Activated naive CD4-positive, alpha-beta T cell treated with anti-CD3 and anti-CD28 coated beads for 36 hours (primary cell): ENCODE results near the gene CDKN2B-AS1. TPM values are rescaled to one million over a fixed set of nuclear protein-coding genes. Genes with fewer than 3 reads are reported as not detected.
A peak's percentile ranks its signal among the peaks of the same experiment; 100 is the strongest.

Experiments
- CTCF ChIA-PET: fragments of 350-600 bp; sonication (Branson Sonifier 250); formaldehyde crosslinking; loops from one replicate; lab custom pipeline; 2021; ENCODE audit warnings: antibody characterized with exemption; lab: Charles Lee
- DNase-seq: peaks from one replicate; pipeline ENCODE4 v3.0.0-alpha.2; 2020
- H3K27ac Mint-ChIP-seq: one replicate; pipeline ENCODE4 v1.8.0; 2021; ENCODE audit warnings: mild to moderate bottlenecking, mixed read lengths
- H3K27me3 Mint-ChIP-seq: one replicate; pipeline ENCODE4 v1.8.0; 2021; ENCODE audit warnings: low read depth, mixed read lengths
- H3K36me3 Mint-ChIP-seq: one replicate; pipeline ENCODE4 v1.8.0; 2021; ENCODE audit warnings: low read depth, mixed read lengths
- H3K4me1 Mint-ChIP-seq: one replicate; pipeline ENCODE4 v1.8.0; 2021; ENCODE audit warnings: low read depth, mixed read lengths
- H3K4me3 Mint-ChIP-seq: one replicate; pipeline ENCODE4 v1.8.0; 2021; ENCODE audit warnings: mild to moderate bottlenecking, moderate library complexity, mixed read lengths
- H3K9me3 Mint-ChIP-seq: one replicate; pipeline ENCODE4 v1.8.0; 2021; ENCODE audit warnings: mixed read lengths
- intact Hi-C: fragments of 100-400 bp; cut with micrococcal nuclease; formaldehyde crosslinking; loops from one replicate; pipeline ENCODE4 v1.15.1; 2023
- total RNA-seq, 2 experiments: library from RNA; stranded (reverse); gene quantifications; one replicate each; pipeline ENCODE4 v1.2.3, GENCODE V29; 2021

CDKN2B-AS1 gene
- total RNA-seq, 2 experiments from 2014 or later: 0.24 TPM; not detected in 1

GRCh38 chr9:21969011-21969940 lies 25.3 kb upstream of the CDKN2B-AS1 start:
- Mint-ChIP-seq H3K9me3 (peaks cover 9% of the 10 kb centered on the region), H3K4me3 (no peak overlapping the region), H3K27me3 (peaks cover 86% of the 10 kb centered on the region), H3K27ac (no peak overlapping the region), H3K36me3 (peaks cover 9% of the 10 kb centered on the region), H3K4me1 (peaks cover 22% of the 10 kb centered on the region)
- no peak for DNase-seq
- CTCF ChIA-PET: interaction anchor here (2.5 kb wide), 1 partner anchor 38 kb away, joined by 10 read pairs; no protein-coding TSS in a partner anchor
- intact Hi-C loops: loop anchor here (5.0 kb wide), 1 partner anchor 1122 kb away; no protein-coding TSS in a partner anchor

DNA sequence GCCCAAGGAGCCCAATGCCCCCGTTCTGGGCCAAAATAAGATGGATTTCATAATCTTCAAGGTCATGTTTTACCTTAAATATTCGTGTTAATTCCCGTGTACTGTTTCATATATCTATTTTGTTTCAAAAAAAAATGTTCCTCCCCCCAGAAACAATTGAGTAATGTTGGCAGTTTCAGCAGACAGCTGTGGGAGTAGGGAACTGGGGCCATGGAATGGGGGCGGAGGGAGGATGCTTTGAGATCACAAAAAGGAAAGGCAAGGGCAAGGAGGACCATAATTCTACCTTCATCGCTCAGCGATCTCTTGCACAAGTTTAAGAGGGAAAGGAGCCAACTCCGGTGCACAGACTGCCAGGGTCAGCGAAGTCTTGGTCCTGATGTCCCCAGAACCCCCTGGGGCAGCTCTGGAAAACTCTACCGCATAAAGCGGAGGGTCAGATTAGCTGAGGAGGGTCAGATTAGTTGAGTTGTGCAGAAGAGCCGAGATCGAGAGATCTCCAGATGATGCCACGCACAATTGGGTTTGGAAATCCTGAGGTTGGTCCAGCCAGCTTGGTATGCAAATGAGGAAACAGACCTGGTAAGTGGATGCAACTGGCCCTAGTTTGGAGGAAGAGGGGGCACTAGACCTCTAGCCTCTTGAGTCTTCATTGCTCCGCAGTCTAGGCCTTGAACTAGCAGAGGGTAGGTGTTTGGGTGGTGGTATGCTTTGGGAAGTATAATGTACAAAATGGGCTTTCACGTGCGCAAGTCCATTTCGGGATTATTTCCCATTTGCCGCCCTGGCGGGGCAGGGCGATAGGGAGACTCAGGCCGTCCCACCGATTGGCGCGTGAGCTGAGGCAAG lies 24.4 kb upstream of the CDKN2B-AS1 start:
- peaks cover 9% of the 10 kb centered on the region for H3K9me3 Mint-ChIP-seq
- peaks cover 9% of the 10 kb centered on the region for H3K36me3 Mint-ChIP-seq
- intact Hi-C loops: loop anchor here (5.0 kb wide), 1 partner anchor 1123 kb away; no protein-coding TSS in a partner anchor
- no peak for DNase-seq
- CTCF ChIA-PET: interaction anchor here (0.9 to 4.5 kb wide), 2 partner anchors 17 to 39 kb away, joined by 5 to 16 read pairs; partner anchors contain the start of gene CDKN2B
- no peak overlapping the region for H3K27ac Mint-ChIP-seq
- H3K4me1 Mint-ChIP-seq: peaks cover 24% of the 10 kb centered on the region
- peaks cover 86% of the 10 kb centered on the region for H3K27me3 Mint-ChIP-seq
- no peak overlapping the region for H3K4me3 Mint-ChIP-seq

DNA sequence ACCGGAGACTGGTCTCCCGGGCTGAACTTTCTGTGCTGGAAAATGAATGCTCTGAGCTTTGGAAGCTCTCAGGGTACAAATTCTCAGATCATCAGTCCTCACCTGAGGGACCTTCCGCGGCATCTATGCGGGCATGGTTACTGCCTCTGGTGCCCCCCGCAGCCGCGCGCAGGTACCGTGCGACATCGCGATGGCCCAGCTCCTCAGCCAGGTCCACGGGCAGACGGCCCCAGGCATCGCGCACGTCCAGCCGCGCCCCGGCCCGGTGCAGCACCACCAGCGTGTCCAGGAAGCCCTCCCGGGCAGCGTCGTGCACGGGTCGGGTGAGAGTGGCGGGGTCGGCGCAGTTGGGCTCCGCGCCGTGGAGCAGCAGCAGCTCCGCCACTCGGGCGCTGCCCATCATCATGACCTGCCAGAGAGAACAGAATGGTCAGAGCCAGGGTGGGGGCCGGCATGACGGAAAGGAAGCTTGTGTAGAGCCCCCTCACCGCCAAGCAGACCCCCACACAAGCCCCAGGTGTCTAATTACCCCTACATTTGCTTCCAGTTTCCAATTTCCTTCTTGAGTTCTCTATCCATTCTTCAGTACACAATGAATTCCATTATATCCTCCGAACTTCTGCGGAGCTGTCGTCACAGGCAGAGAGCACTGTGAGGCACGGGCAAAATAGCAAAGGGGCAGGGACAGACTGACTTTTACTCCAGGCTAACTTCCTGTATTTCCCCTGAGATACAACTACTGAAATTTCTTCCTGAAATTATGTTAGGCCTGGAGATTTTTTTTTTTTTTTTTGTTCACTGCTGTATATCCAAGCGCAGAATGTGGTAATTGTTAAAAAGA lies 23.6 kb upstream of the CDKN2B-AS1 start:
- CTCF ChIA-PET: interaction anchor here (0.9 to 4.5 kb wide), 2 partner anchors 16 to 38 kb away, joined by 5 to 16 read pairs; partner anchors contain the start of gene CDKN2B
- no peak overlapping the region for H3K27ac Mint-ChIP-seq
- peaks cover 9% of the 10 kb centered on the region for H3K36me3 Mint-ChIP-seq
- H3K4me3 Mint-ChIP-seq: no peak overlapping the region
- intact Hi-C loops: no loop called here
- H3K27me3 Mint-ChIP-seq: peaks cover 84% of the 10 kb centered on the region
- DNase-seq: no peak
- peaks cover 23% of the 10 kb centered on the region for H3K4me1 Mint-ChIP-seq
- H3K9me3 Mint-ChIP-seq: peaks cover 9% of the 10 kb centered on the region

DNA sequence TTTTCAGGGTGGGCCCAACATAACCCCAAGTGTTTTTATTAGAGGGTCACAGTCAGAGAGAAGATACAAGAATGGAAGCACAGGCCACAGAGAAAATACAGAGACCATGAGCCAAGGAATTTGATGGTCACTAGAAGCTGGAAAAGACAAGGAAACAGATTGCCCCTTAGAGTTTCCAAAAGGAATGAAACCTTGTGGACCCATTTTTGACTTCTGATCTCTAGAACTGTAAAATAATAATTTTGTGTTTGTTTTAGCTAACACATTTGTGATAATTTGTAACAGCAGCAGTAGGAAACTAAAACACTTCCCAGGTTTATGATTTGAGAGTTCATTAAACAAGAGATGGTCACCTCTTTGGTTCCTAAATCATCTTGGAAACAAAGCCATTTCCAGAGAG lies 22.2 kb upstream of the CDKN2B-AS1 start:
- Mint-ChIP-seq H3K27ac (no peak overlapping the region), H3K36me3 (peaks cover 8% of the 10 kb centered on the region), H3K27me3 (peaks cover 84% of the 10 kb centered on the region), H3K4me1 (peaks cover 23% of the 10 kb centered on the region), H3K4me3 (no peak overlapping the region), H3K9me3 (peaks cover 9% of the 10 kb centered on the region)
- no peak for DNase-seq
- intact Hi-C loops: no loop called here
- CTCF ChIA-PET: interaction anchor here (4.5 kb wide), 1 partner anchor 36 kb away, joined by 16 read pairs; the partner anchor contains the start of gene CDKN2B

GRCh38 chr9:21974343-21974721 lies 20.3 kb upstream of the CDKN2B-AS1 start:
- intact Hi-C loops: loop anchor here (2.0 kb wide), 1 partner anchor 34 kb away; the partner anchor contains the start of gene CDKN2B
- peaks cover 4% of the 10 kb centered on the region for H3K9me3 Mint-ChIP-seq
- H3K27ac Mint-ChIP-seq: no peak overlapping the region
- H3K4me3 Mint-ChIP-seq: peak overlapping the region; percentile 56
- H3K27me3 Mint-ChIP-seq: peaks cover 81% of the 10 kb centered on the region
- peaks cover 14% of the 10 kb centered on the region for H3K4me1 Mint-ChIP-seq
- DNase-seq: no peak
- CTCF ChIA-PET: interaction anchor here (4.5 kb wide), 1 partner anchor 34 kb away, joined by 16 read pairs; the partner anchor contains the start of gene CDKN2B
- peaks cover 3% of the 10 kb centered on the region for H3K36me3 Mint-ChIP-seq

DNA sequence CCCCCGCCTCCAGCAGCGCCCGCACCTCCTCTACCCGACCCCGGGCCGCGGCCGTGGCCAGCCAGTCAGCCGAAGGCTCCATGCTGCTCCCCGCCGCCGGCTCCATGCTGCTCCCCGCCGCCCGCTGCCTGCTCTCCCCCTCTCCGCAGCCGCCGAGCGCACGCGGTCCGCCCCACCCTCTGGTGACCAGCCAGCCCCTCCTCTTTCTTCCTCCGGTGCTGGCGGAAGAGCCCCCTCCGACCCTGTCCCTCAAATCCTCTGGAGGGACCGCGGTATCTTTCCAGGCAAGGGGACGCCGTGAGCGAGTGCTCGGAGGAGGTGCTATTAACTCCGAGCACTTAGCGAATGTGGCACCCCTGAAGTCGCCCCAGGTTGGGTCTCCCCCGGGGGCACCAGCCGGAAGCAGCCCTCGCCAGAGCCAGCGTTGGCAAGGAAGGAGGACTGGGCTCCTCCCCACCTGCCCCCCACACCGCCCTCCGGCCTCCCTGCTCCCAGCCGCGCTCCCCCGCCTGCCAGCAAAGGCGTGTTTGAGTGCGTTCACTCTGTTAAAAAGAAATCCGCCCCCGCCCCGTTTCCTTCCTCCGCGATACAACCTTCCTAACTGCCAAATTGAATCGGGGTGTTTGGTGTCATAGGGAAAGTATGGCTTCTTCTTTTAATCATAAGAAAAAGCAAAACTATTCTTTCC lies 19.7 kb upstream of the CDKN2B-AS1 start:
- CTCF ChIA-PET: no interaction called here
- DNase-seq: peak; percentile 75
- Mint-ChIP-seq H3K27me3 (peaks cover 81% of the 10 kb centered on the region), H3K9me3 (peaks cover 3% of the 10 kb centered on the region), H3K36me3 (peaks cover 2% of the 10 kb centered on the region), H3K4me3 (peak overlapping the region; percentile 56), H3K4me1 (peaks cover 14% of the 10 kb centered on the region), H3K27ac (no peak overlapping the region)
- intact Hi-C loops: loop anchor here (1.0 to 2.0 kb wide), 4 partner anchors 9 to 34 kb away; partner anchors contain the start of gene CDKN2B

GRCh38 chr9:21976334-21976875 lies 18.2 kb upstream of the CDKN2B-AS1 start:
- no peaks in the 10 kb centered on the region for H3K36me3 Mint-ChIP-seq
- H3K27me3 Mint-ChIP-seq: peaks cover 75% of the 10 kb centered on the region
- intact Hi-C loops: no loop called here
- no peak overlapping the region for H3K27ac Mint-ChIP-seq
- no peak overlapping the region for H3K4me3 Mint-ChIP-seq
- CTCF ChIA-PET: interaction anchor here (0.7 to 2.0 kb wide), 4 partner anchors 11 to 160 kb away, joined by 3 to 6 read pairs (median 4); partner anchors contain the start of gene CDKN2B
- no peak for DNase-seq
- peaks cover 12% of the 10 kb centered on the region for H3K4me1 Mint-ChIP-seq
- no peaks in the 10 kb centered on the region for H3K9me3 Mint-ChIP-seq

GRCh38 chr9:21982391-21982790 lies 12.2 kb upstream of the CDKN2B-AS1 start:
- DNase-seq: no peak
- H3K27ac Mint-ChIP-seq: no peak overlapping the region
- no peaks in the 10 kb centered on the region for H3K9me3 Mint-ChIP-seq
- intact Hi-C loops: no loop called here
- H3K36me3 Mint-ChIP-seq: no peaks in the 10 kb centered on the region
- peaks cover 69% of the 10 kb centered on the region for H3K27me3 Mint-ChIP-seq
- H3K4me3 Mint-ChIP-seq: no peak overlapping the region
- no peaks in the 10 kb centered on the region for H3K4me1 Mint-ChIP-seq
- CTCF ChIA-PET: interaction anchor here (1.0 to 2.3 kb wide), 4 partner anchors 9 to 169 kb away, joined by 3 to 6 read pairs (median 4); no protein-coding TSS in a partner anchor

- Mint-ChIP-seq H3K36me3 (no peaks in the 10 kb centered on the region), H3K4me1 (no peaks in the 10 kb centered on the region), H3K27me3 (peaks cover 68% of the 10 kb centered on the region), H3K4me3 (no peak overlapping the region), H3K27ac (no peak overlapping the region), H3K9me3 (no peaks in the 10 kb centered on the region)
- no peak for DNase-seq
- intact Hi-C loops: no loop called here
- CTCF ChIA-PET: interaction anchor here (0.9 to 2.3 kb wide), 4 partner anchors 9 to 170 kb away, joined by 3 to 6 read pairs (median 4); no protein-coding TSS in a partner anchor
Measured at GRCh38 chr9:21982861-21983560, 11.6 kb upstream of the CDKN2B-AS1 start.

DNA sequence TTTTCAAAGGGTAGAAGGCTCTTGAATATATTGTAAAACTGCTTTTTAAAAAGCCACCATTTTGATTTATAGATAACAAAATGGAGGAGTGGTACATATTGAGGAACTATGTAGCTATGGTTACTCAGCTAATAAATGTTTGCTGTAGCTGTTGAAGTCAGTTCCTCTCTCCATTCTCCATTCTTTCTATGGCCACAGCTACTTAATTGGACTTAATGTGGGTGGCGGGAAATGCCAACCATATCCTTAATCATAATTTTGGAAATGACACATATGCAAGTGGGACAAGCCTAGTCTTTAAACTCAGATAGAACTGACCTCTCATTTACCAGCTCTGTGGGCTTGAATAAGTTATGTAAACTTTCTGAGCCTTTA lies 11.0 kb upstream of the CDKN2B-AS1 start:
- Mint-ChIP-seq H3K27ac (no peak overlapping the region), H3K4me1 (no peaks in the 10 kb centered on the region), H3K9me3 (no peaks in the 10 kb centered on the region), H3K36me3 (no peaks in the 10 kb centered on the region), H3K27me3 (peaks cover 70% of the 10 kb centered on the region), H3K4me3 (no peak overlapping the region)
- intact Hi-C loops: no loop called here
- CTCF ChIA-PET: interaction anchor here (0.9 to 2.3 kb wide), 2 partner anchors 25 to 55 kb away, joined by 3 to 6 read pairs; no protein-coding TSS in a partner anchor
- no peak for DNase-seq
